Type B pancreatic cell (in vitro differentiated cells): Measurements from ENCODE around the gene CKS2. TPM values are rescaled to one million over a fixed set of nuclear protein-coding genes. Genes with fewer than 3 reads are reported as not detected.

ENCODE experiments used
- DNase-seq: peaks from one replicate; pipeline ENCODE4 v3.0.0; 2021; ENCODE audit warnings: mixed read lengths; ENCODE audit not compliant: unreplicated experiment; ENCODE audit errors: extremely low spot score
- H3K27ac Mint-ChIP-seq: 2 replicates; pipeline ENCODE4 v1.8.0; 2021; ENCODE audit warnings: mild to moderate bottlenecking, mixed read lengths
- H3K27me3 Mint-ChIP-seq: 2 replicates; pipeline ENCODE4 v1.8.0; 2021; ENCODE audit warnings: mixed read lengths
- H3K36me3 Mint-ChIP-seq: 2 replicates; pipeline ENCODE4 v1.8.0; 2021; ENCODE audit warnings: mixed read lengths
- H3K4me1 Mint-ChIP-seq: one replicate; pipeline ENCODE4 v1.8.0; 2021; ENCODE audit warnings: mixed read lengths; ENCODE audit not compliant: unreplicated experiment
- H3K4me3 Mint-ChIP-seq: 2 replicates; pipeline ENCODE4 v1.8.0; 2021; ENCODE audit warnings: mild to moderate bottlenecking, mixed read lengths
- H3K9me3 Mint-ChIP-seq: 2 replicates; pipeline ENCODE4 v1.8.0; 2021; ENCODE audit warnings: mixed read lengths
- CTCF ChIP-seq: fragments of 200-600 bp; sonication (generic); conservative IDR thresholded peaks from 2 replicates; pipeline ENCODE4 v1.5.0; 2021; ENCODE audit warnings: antibody characterized with exemption, mild to moderate bottlenecking
- total RNA-seq: library from RNA; stranded (reverse); gene quantifications from 2 replicates; pipeline ENCODE4 v1.2.1, GENCODE V29; 2021; ENCODE audit warnings: low replicate concordance

The CKS2 gene
- total RNA-seq, 1 donor from 2014 or later, result 115 TPM

DNA sequence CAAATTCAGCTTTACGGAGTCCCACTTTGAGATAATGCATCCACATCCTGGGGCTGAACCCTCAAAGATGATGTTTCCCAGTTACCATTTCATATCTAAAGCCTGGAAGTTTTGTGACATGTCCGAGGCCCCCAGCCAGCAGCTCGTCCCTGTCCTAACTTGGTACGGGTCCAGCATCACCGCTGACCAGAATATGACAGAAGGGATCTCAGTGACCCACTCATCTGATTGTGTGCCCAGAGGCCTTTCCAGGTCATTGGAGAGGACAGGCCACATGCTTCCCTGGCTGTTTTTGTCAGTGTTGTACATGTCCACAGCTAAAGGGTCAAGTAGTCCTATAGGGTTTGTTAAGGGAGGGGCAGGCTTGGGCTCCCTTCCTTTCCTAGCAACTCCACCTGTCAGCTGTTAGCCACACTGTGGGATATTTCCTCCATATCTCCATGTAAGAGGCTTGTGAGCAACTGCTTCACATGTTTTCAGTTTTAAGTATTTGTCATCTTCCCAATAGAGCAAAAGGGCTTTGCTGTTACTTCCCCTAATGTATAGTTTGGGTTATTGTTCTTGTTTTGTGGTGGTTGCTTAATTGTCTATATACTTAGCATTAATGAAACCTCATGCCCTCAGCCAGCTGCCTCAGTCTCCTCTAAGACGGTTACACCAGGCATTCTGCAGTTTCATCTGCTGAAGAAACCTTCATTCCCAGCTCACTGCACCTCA, 40.7 kb downstream of the CKS2 start:
- DNase-seq, result no peak
- H3K36me3 Mint-ChIP-seq, result peaks cover 46% of the 10 kb centered on the region
- H3K4me1 Mint-ChIP-seq, result no peaks in the 10 kb centered on the region
- H3K9me3 Mint-ChIP-seq, result no peaks in the 10 kb centered on the region
- TF ChIP-seq CTCF, result no peak
- no peaks in the 10 kb centered on the region for H3K27me3 Mint-ChIP-seq
- no peak overlapping the region for H3K4me3 Mint-ChIP-seq
- no peak overlapping the region for H3K27ac Mint-ChIP-seq

DNA sequence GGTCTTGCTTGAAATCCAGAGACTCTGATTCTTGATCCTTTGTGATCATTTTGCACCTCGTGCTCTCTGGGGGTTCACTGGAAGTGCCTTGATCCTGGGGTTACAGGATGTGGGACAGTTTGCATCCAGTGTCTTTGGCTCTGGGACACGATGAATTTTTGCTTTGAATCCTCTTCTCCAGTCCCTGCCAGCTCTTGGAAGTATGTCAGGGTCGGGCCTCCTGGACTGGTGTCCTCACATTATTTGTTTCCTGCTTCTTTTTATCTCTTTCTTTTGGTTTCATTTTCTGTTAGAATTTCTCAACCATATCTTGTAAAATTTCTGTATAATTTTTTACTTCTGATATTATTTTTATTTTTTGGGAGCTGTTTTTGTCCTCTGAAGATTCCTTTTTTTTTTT, 41.5 kb downstream of the CKS2 start:
- Mint-ChIP-seq H3K4me1 (peaks cover 4% of the 10 kb centered on the region), H3K27me3 (no peaks in the 10 kb centered on the region), H3K4me3 (no peak overlapping the region), H3K9me3 (no peaks in the 10 kb centered on the region), H3K27ac (no peak overlapping the region), H3K36me3 (peaks cover 43% of the 10 kb centered on the region)
- TF ChIP-seq CTCF, result no peak
- no peak for DNase-seq

GRCh38 chr9:89352874-89353649, 42.1 kb downstream of the CKS2 start:
- peaks cover 5% of the 10 kb centered on the region for H3K4me1 Mint-ChIP-seq
- TF ChIP-seq CTCF, result no peak
- no peak overlapping the region for H3K27ac Mint-ChIP-seq
- H3K9me3 Mint-ChIP-seq, result no peaks in the 10 kb centered on the region
- no peak for DNase-seq
- peaks cover 41% of the 10 kb centered on the region for H3K36me3 Mint-ChIP-seq
- H3K27me3 Mint-ChIP-seq, result no peaks in the 10 kb centered on the region
- no peak overlapping the region for H3K4me3 Mint-ChIP-seq

GRCh38 chr9:89353989-89354388, 43.0 kb downstream of the CKS2 start:
- Mint-ChIP-seq H3K4me1 (peaks cover 9% of the 10 kb centered on the region), H3K4me3 (no peak overlapping the region), H3K36me3 (peaks cover 36% of the 10 kb centered on the region), H3K27me3 (no peaks in the 10 kb centered on the region), H3K9me3 (no peaks in the 10 kb centered on the region), H3K27ac (no peak overlapping the region)
- TF ChIP-seq CTCF, result no peak
- no peak for DNase-seq

DNA sequence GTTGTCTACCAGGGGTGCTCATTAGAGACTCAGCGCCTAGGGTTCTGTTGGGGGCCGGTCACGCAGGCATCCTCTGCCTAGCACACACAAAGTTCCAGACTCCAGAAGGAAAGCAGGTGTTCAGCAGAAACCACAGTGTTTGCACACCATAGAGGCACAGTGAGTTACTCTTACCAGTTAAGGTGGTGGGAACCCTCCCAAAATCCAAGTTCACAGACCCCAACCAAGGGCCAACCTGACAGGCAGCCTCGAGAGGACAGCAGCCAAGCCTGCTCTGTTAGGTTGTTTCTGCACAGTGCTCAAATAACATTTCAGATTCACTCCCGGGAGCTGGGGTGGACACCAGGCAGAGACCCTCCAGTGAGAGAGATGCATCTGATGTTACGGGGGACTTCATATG, 43.5 kb downstream of the CKS2 start:
- Mint-ChIP-seq H3K27me3 (no peaks in the 10 kb centered on the region), H3K4me1 (peaks cover 11% of the 10 kb centered on the region), H3K9me3 (no peaks in the 10 kb centered on the region), H3K4me3 (no peak overlapping the region), H3K36me3 (peaks cover 36% of the 10 kb centered on the region), H3K27ac (no peak overlapping the region)
- DNase-seq, result peak; percentile 42
- TF ChIP-seq CTCF, result no peak
